ENCODE measurements around the gene UBE2O. TPM values are rescaled to one million over a fixed set of nuclear protein-coding genes. Genes with fewer than 3 reads are reported as not detected.

The UBE2O gene
- total and polyA plus RNA-seq, 2 donors from 2014 or later: 5.5 to 21.3 TPM

- H3K4me1 ChIP-seq (ENCODE audit: control insufficient read depth in 2 of 3, insufficient read depth in 2 of 3, low read depth in 1 of 3, low read length in 3 of 3): peaks cover 0 to 6% (median 0%) of the 10 kb centered on the region in 3 donors
- no peaks in the 10 kb centered on the region for H3K9me3 ChIP-seq (ENCODE audit: control insufficient read depth in 2 of 3, insufficient read depth in 1 of 3, low read length in 3 of 3)
- TF ChIP-seq, protein P1, sequence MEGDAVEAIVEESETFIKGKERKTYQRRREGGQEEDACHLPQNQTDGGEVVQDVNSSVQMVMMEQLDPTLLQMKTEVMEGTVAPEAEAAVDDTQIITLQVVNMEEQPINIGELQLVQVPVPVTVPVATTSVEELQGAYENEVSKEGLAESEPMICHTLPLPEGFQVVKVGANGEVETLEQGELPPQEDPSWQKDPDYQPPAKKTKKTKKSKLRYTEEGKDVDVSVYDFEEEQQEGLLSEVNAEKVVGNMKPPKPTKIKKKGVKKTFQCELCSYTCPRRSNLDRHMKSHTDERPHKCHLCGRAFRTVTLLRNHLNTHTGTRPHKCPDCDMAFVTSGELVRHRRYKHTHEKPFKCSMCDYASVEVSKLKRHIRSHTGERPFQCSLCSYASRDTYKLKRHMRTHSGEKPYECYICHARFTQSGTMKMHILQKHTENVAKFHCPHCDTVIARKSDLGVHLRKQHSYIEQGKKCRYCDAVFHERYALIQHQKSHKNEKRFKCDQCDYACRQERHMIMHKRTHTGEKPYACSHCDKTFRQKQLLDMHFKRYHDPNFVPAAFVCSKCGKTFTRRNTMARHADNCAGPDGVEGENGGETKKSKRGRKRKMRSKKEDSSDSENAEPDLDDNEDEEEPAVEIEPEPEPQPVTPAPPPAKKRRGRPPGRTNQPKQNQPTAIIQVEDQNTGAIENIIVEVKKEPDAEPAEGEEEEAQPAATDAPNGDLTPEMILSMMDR (IDR thresholded peaks at IDR 0.05; ENCODE audit: borderline replicate concordance, extremely low read depth, insufficient read depth): no peak
- H3K27me3 ChIP-seq (ENCODE audit: control insufficient read depth, insufficient read depth, low read length): no peaks in the 10 kb centered on the region
- H3K36me3 ChIP-seq (ENCODE audit: control insufficient read depth in 2 of 3, insufficient read depth in 3 of 3, low read length in 3 of 3): no peaks in the 10 kb centered on the region
- FAIRE-seq (no peak), DNase-seq (no peak)
- H3K27ac ChIP-seq (ENCODE audit: low read depth in 2 of 2, low read length in 2 of 2): no peak overlapping the region
- intact Hi-C loops (cut with DNase I): no loop called here
- H3K9ac ChIP-seq (ENCODE audit: low read length in 3 of 3): no peak overlapping the region
- H3K4me3 ChIP-seq (ENCODE audit: low read length in 3 of 3): no peak overlapping the region
These were observed 12.1 kb downstream of the UBE2O start for GRCh38 chr17:76440751-76441362.

GRCh38 chr17:76439314-76439928, 13.5 kb downstream of the UBE2O start:
- H3K4me1 ChIP-seq (ENCODE audit: control insufficient read depth in 2 of 3, insufficient read depth in 2 of 3, low read depth in 1 of 3, low read length in 3 of 3): peaks cover 0 to 6% (median 0%) of the 10 kb centered on the region in 3 donors
- H3K9me3 ChIP-seq (ENCODE audit: control insufficient read depth in 2 of 3, insufficient read depth in 1 of 3, low read length in 3 of 3): no peaks in the 10 kb centered on the region
- no peak overlapping the region for H3K27ac ChIP-seq (ENCODE audit: low read depth in 2 of 2, low read length in 2 of 2)
- H3K27me3 ChIP-seq (ENCODE audit: control insufficient read depth, insufficient read depth, low read length): no peaks in the 10 kb centered on the region
- TF ChIP-seq, protein P1 (IDR thresholded peaks at IDR 0.05; ENCODE audit: borderline replicate concordance, extremely low read depth, insufficient read depth): no peak
- DNase-seq (no peak), FAIRE-seq (no peak)
- H3K36me3 ChIP-seq (ENCODE audit: control insufficient read depth in 2 of 3, insufficient read depth in 3 of 3, low read length in 3 of 3): peaks cover 0 to 1% (median 0%) of the 10 kb centered on the region in 3 donors
- H3K4me3 ChIP-seq (ENCODE audit: low read length in 3 of 3): no peak overlapping the region
- H3K9ac ChIP-seq (ENCODE audit: low read length in 3 of 3): no peak overlapping the region
- intact Hi-C loops (cut with DNase I): no loop called here

DNA sequence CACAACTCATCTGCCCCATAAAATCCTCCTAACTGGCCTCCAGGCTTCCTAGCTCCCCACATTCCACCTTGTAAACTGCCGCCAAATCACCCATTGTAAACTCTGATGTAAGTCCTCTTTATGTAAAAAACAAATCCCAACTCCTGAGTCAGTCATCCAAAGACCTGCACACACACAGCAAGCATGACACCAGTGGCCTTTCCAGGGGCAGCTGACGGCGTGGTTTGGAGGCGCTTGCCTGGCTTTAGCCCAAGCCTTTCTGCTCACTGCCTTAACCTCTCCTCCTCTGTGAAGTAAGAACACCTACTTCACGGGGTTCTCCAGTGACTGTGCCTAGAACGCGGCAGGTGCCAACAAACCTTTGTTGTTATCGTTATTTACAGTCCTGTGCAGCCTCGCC, 14.0 kb downstream of the UBE2O start:
- Histone ChIP-seq H3K27ac (ENCODE audit: low read depth in 2 of 2, low read length in 2 of 2) (no peak overlapping the region), H3K9me3 (ENCODE audit: control insufficient read depth in 2 of 3, insufficient read depth in 1 of 3, low read length in 3 of 3) (no peaks in the 10 kb centered on the region), H3K4me1 (ENCODE audit: control insufficient read depth in 2 of 3, insufficient read depth in 2 of 3, low read depth in 1 of 3, low read length in 3 of 3) (peaks cover 0 to 6% (median 0%) of the 10 kb centered on the region in 3 donors), H3K36me3 (ENCODE audit: control insufficient read depth in 2 of 3, insufficient read depth in 3 of 3, low read length in 3 of 3) (peaks cover 0 to 3% (median 0%) of the 10 kb centered on the region in 3 donors), H3K4me3 (ENCODE audit: low read length in 3 of 3) (no peak overlapping the region), H3K27me3 (ENCODE audit: control insufficient read depth, insufficient read depth, low read length) (no peaks in the 10 kb centered on the region), H3K9ac (ENCODE audit: low read length in 3 of 3) (no peak overlapping the region)
- FAIRE-seq (no peak), DNase-seq (no peak)
- TF ChIP-seq, protein P1 (IDR thresholded peaks at IDR 0.05; ENCODE audit: borderline replicate concordance, extremely low read depth, insufficient read depth): no peak
- intact Hi-C loops (cut with DNase I): no loop called here

All from kidney (tissue), 14 donors.